NCI-H1048 (cell line): ENCODE results near the gene PCDHGA8.
"Not testable (repeated sequence)": the region's sequence is repeated elsewhere in the genome, so short reads cannot be mapped to it uniquely, and the experiment has no call there.

Experiments
- DNase-seq: peaks from one replicate; lab custom pipeline; 2025; lab: John Stamatoyannopoulos, UW

The PCDHGA8 gene

GRCh38 chr5:141371572-141372475 lies 20.6 kb upstream of the PCDHGA8 start:
- no peak for DNase-seq

DNA sequence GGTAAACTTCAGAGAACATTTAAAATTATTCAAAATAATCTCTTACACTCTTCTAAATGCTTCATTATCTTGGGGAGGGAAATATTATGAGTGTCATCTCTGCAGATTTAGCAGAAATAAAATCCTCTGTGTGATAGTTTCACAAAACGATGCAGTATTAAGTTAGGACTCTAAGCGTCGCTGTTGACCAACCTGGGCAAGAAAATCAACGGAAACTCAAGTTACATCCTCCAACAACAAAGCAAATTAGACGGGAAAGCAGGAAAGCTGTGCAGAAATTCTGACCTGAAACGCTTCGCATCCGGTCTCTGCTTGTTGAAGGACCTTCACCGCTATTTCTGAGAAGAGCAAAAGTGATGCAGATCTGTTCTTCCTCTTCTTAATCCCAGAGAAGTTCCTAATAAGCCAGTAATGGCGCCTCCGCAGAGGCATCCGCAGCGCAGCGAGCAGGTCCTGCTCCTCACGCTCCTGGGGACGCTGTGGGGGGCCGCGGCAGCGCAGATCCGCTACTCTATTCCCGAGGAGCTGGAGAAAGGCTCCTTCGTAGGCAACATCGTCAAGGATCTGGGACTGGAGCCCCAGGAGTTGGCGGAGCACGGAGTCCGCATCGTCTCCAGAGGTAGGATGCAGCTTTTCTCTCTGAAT lies 18.6 kb upstream of the PCDHGA8 start, which contains the start of gene PCDHGA6:
TSS of gene PCDHGA6 (plus strand) at position 219 of the 645 bp plus-strand sequence. CDS start at position 412, 193 bp downstream.
- DNase-seq, result no peak

DNA sequence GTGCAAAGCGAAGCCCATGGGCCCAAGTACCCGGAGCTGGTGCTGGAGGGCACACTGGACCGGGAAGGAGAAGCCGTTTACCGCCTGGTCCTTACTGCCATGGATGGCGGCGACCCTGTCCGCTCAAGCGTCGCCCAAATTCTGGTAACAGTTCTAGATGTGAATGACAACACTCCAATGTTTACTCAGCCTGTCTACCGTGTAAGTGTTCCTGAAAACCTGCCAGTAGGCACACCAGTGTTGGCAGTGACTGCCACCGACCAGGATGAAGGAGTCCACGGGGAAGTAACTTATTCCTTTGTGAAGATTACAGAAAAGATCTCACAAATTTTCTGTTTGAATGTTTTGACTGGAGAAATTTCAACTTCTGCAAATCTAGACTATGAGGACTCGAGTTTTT lies 17.8 kb upstream of the PCDHGA8 start:
- DNase-seq, result no peak

- not testable (repeated sequence) for DNase-seq
These were observed 16.8 kb upstream of the PCDHGA8 start for GRCh38 chr5:141375444-141376155.

DNA sequence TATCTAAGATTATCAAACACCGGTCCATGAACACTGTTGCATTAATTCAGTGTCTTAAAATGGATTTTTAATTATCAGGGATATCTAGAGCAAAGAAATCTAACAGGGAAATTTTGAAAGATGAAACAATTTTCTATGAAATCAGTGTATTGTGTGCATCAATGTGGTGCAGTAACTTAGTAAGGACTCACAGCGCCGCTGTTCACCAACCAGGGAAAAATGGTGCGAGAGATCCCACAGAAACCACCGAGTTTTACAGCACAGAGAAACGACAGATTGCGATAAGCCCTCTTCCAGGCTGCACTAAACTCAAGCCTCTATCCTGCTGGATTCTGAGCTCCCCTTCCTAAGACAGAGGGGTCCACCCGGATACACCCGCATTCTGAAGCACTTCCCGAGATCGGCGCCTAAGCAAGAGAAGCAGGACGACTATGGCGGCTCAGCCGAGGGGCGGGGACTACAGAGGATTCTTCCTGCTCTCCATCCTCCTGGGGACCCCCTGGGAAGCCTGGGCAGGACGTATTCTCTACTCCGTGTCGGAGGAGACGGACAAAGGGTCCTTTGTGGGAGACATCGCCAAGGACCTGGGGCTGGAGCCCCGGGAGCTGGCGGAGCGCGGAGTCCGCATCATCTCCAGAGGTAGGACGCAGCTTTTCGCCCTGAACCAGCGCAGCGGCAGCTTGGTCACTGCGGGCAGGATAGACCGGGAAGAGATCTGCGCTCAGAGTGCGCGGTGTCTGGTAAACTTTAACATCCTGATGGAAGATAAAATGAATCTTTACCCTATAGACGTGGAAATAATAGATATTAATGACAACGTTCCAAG lies 9.8 kb upstream of the PCDHGA8 start, which contains the start of gene PCDHGA7:
TSS of gene PCDHGA7 (plus strand) at position 274 of the 826 bp plus-strand sequence. CDS start at position 432, 158 bp downstream.
- DNase-seq, result no peak

- DNase-seq, result no peak
These were observed 9.1 kb upstream of the PCDHGA8 start for GRCh38 chr5:141383345-141383744.

DNA sequence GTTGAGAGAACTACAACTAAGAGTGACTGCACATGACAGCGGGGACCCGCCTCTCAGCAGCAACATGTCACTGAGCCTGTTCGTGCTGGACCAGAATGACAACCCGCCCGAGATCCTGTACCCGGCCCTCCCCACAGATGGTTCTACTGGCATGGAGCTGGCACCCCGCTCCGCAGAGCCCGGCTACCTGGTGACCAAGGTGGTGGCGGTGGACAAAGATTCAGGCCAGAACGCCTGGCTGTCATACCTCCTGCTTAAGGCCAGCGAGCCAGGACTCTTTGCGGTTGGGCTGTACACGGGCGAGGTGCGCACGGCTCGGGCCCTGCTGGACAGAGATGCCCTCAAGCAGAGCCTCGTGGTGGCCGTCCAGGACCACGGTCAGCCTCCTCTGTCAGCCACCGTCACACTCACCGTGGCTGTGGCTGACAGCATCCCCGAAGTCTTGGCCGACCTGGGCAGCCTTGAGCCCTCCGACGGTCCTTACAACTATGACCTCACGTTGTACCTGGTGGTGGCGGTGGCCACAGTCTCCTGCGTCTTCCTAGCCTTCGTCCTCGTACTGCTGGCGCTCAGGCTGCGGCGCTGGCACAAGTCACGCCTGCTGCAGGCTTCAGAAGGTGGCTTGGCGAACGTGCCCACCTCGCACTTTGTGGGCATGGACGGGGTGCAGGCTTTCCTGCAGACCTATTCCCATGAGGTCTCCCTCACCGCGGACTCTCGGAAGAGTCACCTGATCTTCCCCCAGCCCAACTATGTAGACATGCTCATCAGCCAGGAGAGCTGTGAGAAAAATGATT lies 7.8 kb upstream of the PCDHGA8 start:
- no peak for DNase-seq

- not testable (repeated sequence) for DNase-seq
These were observed 4.7 kb upstream of the PCDHGA8 start, which contains the start of gene PCDHGB4 for GRCh38 chr5:141387557-141388311. Gene PCDHGB4, plus strand, starts transcription at chr5:141387698. Its CDS starts 187 bp downstream, at chr5:141387885.

- DNase-seq, result no peak
These were observed 3.8 kb upstream of the PCDHGA8 start for GRCh38 chr5:141388661-141389060.

- DNase-seq, result no peak
These were observed 3.0 kb upstream of the PCDHGA8 start for GRCh38 chr5:141389153-141390042.

- DNase-seq, result no peak
These were observed 834 bp downstream of the PCDHGA8 start for GRCh38 chr5:141393267-141393666.

- DNase-seq, result not testable (repeated sequence)
These were observed 2.2 kb downstream of the PCDHGA8 start for GRCh38 chr5:141394401-141395187.

- DNase-seq, result not testable (repeated sequence)
These were observed 5.5 kb downstream of the PCDHGA8 start, which contains the start of gene PCDHGB5 for GRCh38 chr5:141397756-141398551. Gene PCDHGB5, plus strand, starts transcription at chr5:141397947. Its CDS starts 181 bp downstream, at chr5:141398128.

DNA sequence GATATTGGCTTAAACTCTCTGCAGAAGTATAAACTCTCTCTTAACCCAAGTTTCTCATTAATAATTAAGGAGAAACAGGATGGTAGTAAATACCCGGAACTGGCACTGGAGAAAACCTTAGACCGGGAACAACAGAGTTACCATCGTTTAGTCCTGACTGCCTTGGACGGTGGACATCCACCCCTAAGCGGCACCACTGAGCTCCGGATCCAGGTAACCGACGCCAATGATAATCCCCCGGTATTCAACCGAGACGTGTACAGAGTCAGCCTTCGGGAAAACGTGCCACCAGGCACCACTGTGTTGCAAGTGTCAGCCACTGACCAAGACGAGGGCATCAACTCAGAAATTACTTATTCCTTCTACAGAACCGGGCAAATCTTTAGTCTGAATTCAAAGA lies 6.2 kb downstream of the PCDHGA8 start:
- no peak for DNase-seq

DNA sequence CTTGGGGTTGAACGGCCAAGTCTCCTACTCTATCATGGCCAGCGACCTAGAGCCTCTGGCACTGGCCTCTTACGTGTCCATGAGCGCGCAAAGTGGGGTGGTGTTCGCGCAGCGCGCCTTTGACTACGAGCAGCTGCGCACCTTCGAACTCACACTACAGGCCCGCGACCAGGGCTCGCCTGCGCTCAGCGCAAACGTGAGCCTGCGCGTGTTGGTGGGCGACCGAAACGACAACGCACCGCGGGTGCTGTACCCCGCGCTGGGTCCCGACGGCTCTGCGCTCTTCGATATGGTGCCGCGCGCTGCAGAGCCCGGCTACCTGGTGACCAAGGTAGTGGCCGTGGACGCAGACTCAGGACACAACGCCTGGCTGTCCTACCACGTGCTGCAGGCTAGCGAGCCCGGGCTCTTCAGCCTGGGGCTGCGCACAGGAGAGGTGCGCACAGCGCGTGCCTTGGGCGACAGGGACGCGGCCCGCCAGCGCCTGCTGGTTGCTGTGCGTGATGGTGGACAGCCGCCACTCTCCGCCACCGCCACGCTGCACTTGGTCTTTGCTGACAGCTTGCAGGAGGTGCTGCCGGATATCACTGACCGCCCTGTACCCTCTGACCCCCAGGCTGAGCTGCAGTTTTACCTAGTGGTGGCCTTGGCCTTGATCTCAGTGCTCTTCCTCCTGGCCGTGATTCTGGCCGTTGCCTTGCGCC lies 7.3 kb downstream of the PCDHGA8 start:
- DNase-seq, result no peak

GRCh38 chr5:141402553-141403243 lies 10.3 kb downstream of the PCDHGA8 start, which contains the start of gene PCDHGA9:
Gene PCDHGA9, plus strand, starts transcription at chr5:141402778. Its CDS starts 175 bp downstream, at chr5:141402953.
- no peak for DNase-seq
